ENCODE measurements around the gene USP27X. TPM values are rescaled to one million over a fixed set of nuclear protein-coding genes. Genes with fewer than 3 reads are reported as not detected.

USP27X gene
- total and polyA plus RNA-seq, 2 of the 4 experiments (the other 2 are of a cell fraction): 2.7 to 6.3 TPM

GRCh38 chrX:49910344-49910743 is 31.1 kb downstream of the USP27X start:
- no peak overlapping the region for H4K91ac ChIP-seq (ENCODE audit: insufficient read depth, low read depth, low read length)
- peaks cover 16% of the 10 kb centered on the region for H3K27me3 ChIP-seq (ENCODE audit: control insufficient read depth, insufficient read depth, low read length)
- H2BK15ac ChIP-seq (ENCODE audit: low read depth, low read length): no peak overlapping the region
- H3K4me3 ChIP-seq (ENCODE audit: insufficient read depth, low read depth, low read length): no peak overlapping the region
- no peak overlapping the region for H3K18ac ChIP-seq (ENCODE audit: low read depth, low read length)
- H3K14ac ChIP-seq (replicated peaks; ENCODE audit: low read depth, low read length): no peak overlapping the region
- dilution Hi-C loops (cut with HindIII; ENCODE audit: low sequenced_read_pairs, unreplicated experiment): no loop called here
- no peaks in the 10 kb centered on the region for H3K79me1 ChIP-seq (ENCODE audit: low read depth in 1 of 2, low read length in 2 of 2)
- H3K9ac ChIP-seq (ENCODE audit: low read depth, low read length): no peak overlapping the region
- 20% methylated on average over 2 of the region's 3 CpGs; no CpG with 5 or more reads in 1 of the 2 experiments for WGBS, 2 experiments (ENCODE audit: extremely low coverage in 2 of 2, insufficient read length in 1 of 2)
- H3K9me3 ChIP-seq (ENCODE audit: control insufficient read depth, insufficient read depth, low read length): no peaks in the 10 kb centered on the region
- intact Hi-C loops (cut with micrococcal nuclease): loop anchor here (10.0 kb wide), 1 partner anchor 784 kb away; no protein-coding TSS in a partner anchor
- no peaks in the 10 kb centered on the region for H3K9me1 ChIP-seq (ENCODE audit: insufficient read depth, low read length)
- no peak overlapping the region for H3K23ac ChIP-seq (ENCODE audit: low read depth, low read length)
- DNase-seq: no peak
- POLR2A ChIA-PET (ENCODE audit: unreplicated experiment): no interaction called here
- H4K5ac ChIP-seq (ENCODE audit: low read depth, low read length): no peak overlapping the region
- H2BK120ac ChIP-seq (ENCODE audit: low read depth, low read length): no peak overlapping the region
- BruUV-seq (replicated peaks): no TSS peak
- H3K27ac ChIP-seq (ENCODE audit: insufficient read depth, low read length): no peak overlapping the region
- H3K36me3 ChIP-seq (ENCODE audit: control insufficient read depth, insufficient read depth, low read length): no peaks in the 10 kb centered on the region
- ATAC-seq (ENCODE audit: low read depth): no peak
- H3K4me1 ChIP-seq (ENCODE audit: control insufficient read depth, insufficient read depth, low read length): no peaks in the 10 kb centered on the region
- H4K8ac ChIP-seq (ENCODE audit: low read depth in 2 of 2, low read length in 2 of 2): no peak overlapping the region
- CTCF ChIA-PET: no interaction called here
- no peak overlapping the region for H2BK20ac ChIP-seq (ENCODE audit: low read depth, low read length)
- no peak overlapping the region for H2AK5ac ChIP-seq (ENCODE audit: low read depth, low read length)
- in situ Hi-C loops (cut with MboI; ENCODE audit: low sequenced_read_pairs): loop anchor here (25.0 kb wide), 1 partner anchor 677 kb away; no protein-coding TSS in a partner anchor
- H3K4me2 ChIP-seq (ENCODE audit: low read depth, low read length): no peak overlapping the region
- H2AFZ ChIP-seq (replicated peaks; ENCODE audit: low read length, poor library complexity): no peak overlapping the region
- no peak overlapping the region for H2BK5ac ChIP-seq (ENCODE audit: low read depth, low read length, poor library complexity, severe bottlenecking)
- H4K20me1 ChIP-seq (ENCODE audit: insufficient read depth, low read length): no peaks in the 10 kb centered on the region
- H3K56ac ChIP-seq (ENCODE audit: extremely low read depth, insufficient read depth, low read length): no peak overlapping the region
- H3K4ac ChIP-seq (ENCODE audit: low read depth, low read length): no peak overlapping the region
- no peak overlapping the region for H2AK9ac ChIP-seq (replicated peaks; ENCODE audit: low read depth, low read length, poor library complexity)
- TF ChIP-seq, protein P1, sequence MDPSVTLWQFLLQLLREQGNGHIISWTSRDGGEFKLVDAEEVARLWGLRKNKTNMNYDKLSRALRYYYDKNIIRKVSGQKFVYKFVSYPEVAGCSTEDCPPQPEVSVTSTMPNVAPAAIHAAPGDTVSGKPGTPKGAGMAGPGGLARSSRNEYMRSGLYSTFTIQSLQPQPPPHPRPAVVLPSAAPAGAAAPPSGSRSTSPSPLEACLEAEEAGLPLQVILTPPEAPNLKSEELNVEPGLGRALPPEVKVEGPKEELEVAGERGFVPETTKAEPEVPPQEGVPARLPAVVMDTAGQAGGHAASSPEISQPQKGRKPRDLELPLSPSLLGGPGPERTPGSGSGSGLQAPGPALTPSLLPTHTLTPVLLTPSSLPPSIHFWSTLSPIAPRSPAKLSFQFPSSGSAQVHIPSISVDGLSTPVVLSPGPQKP (IDR thresholded peaks at IDR 0.05; ENCODE audit: borderline replicate concordance, low read depth, low read length): no peak
